ENCODE data around the gene KCNQ1. TPM values are rescaled to one million over a fixed set of nuclear protein-coding genes. Genes with fewer than 3 reads are reported as not detected.

KCNQ1 gene
- total RNA-seq, 1 experiment from 2014 or later = 2.3 TPM

DNA sequence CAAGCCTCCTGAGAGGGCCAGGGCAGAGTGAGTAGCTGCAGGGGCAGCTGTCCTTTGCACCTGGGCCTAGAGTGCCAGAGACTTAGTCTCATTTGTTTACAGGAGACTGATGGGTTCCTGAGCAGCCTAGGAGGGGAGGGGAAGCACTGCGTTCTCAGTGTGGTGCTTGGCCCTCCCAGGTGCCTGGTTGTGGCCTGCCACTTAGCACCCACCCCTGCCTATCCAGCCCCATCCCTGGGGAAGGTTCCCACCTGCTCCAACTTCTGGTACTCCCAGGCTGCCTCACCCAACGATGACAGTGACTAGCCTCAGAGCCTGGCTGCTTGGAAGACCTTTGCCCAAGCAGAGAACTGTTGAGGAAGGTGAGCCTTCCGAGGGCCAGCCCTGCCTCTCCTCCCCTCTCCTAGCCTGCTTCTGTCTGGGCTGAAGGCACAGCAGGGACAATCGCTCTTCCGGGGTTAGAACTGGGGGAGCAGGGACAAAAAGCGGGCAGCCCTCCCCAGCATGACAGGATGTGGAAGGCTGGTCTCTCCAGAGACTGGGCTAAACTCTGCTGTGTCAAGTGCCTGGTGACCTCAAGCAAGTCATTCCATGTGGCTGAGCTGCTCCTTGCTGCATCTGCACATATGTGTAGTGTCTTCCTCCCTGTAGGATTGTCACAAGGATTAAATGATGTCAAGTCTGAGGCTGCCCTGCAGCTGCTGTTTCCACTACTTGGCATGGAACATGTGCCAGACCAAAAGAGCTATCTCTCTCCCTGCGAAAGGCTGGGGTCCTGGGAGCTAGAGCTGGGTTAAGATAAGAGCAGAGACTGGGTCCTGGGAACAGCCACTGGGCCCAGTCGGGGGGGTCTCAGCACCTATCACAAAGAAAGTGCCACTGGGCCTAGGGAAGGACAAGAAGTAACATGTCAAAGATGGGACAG is 245.1 kb downstream of the KCNQ1 start:
- H3K14ac ChIP-seq (ENCODE audit: insufficient read depth, low read length) = no peak overlapping the region
- TF ChIP-seq, protein P1, sequence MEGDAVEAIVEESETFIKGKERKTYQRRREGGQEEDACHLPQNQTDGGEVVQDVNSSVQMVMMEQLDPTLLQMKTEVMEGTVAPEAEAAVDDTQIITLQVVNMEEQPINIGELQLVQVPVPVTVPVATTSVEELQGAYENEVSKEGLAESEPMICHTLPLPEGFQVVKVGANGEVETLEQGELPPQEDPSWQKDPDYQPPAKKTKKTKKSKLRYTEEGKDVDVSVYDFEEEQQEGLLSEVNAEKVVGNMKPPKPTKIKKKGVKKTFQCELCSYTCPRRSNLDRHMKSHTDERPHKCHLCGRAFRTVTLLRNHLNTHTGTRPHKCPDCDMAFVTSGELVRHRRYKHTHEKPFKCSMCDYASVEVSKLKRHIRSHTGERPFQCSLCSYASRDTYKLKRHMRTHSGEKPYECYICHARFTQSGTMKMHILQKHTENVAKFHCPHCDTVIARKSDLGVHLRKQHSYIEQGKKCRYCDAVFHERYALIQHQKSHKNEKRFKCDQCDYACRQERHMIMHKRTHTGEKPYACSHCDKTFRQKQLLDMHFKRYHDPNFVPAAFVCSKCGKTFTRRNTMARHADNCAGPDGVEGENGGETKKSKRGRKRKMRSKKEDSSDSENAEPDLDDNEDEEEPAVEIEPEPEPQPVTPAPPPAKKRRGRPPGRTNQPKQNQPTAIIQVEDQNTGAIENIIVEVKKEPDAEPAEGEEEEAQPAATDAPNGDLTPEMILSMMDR (conservative IDR thresholded peaks at IDR 0.05) = no peak
- H3K4ac ChIP-seq (ENCODE audit: low read depth, low read length) = no peak overlapping the region
- no peak overlapping the region for H2BK20ac ChIP-seq (ENCODE audit: low read depth, low read length, poor library complexity, severe bottlenecking)
- no peak overlapping the region for H2BK120ac ChIP-seq (ENCODE audit: low read depth, low read length, poor library complexity, severe bottlenecking)
- H3K27ac ChIP-seq (ENCODE audit: insufficient read length, low read depth, low read length) = no peak overlapping the region
- no peak overlapping the region for H2AK5ac ChIP-seq (ENCODE audit: insufficient read length, low read length)
- no peak for DNase-seq
- no peaks in the 10 kb centered on the region for H3K23me2 ChIP-seq (ENCODE audit: insufficient read length, low read depth, low read length, poor library complexity, severe bottlenecking)
- H3K27ac Mint-ChIP-seq = 0 out of 7 replicates have a peak overlapping the region, but pooled peaks of 1 of the 3 experiments have one; percentile 33
- no peaks in the 10 kb centered on the region for H3K9me3 Mint-ChIP-seq
- H2AFZ ChIP-seq (ENCODE audit: low read length) = no peak overlapping the region
- peaks cover 5 to 12% (median 9%) of the 10 kb centered on the region in 3 experiments for H3K36me3 Mint-ChIP-seq (ENCODE audit: insufficient read depth in 1 of 3, low read depth in 3 of 3)
- no peak overlapping the region for H3K18ac ChIP-seq (ENCODE audit: insufficient read length, low read depth, low read length)
- no peaks in the 10 kb centered on the region; the same call in 1 of the 2 replicates for H3K79me2 ChIP-seq (ENCODE audit: insufficient read depth, low read length)
- H3K4me2 ChIP-seq (ENCODE audit: insufficient read depth, insufficient read length, low read length) = no peak overlapping the region
- no peak overlapping the region for H3K9ac ChIP-seq (ENCODE audit: extremely low read depth, insufficient read length, low read length)
- H2BK12ac ChIP-seq (ENCODE audit: insufficient read length, low read depth, low read length) = no peak overlapping the region
- no peak overlapping the region for H3K23ac ChIP-seq (ENCODE audit: insufficient read length, low read depth, low read length)
- no peak overlapping the region for H3K56ac ChIP-seq (ENCODE audit: insufficient read length, low read depth, low read length)
- peaks cover 76 to 77% of the 10 kb centered on the region in 2 experiments for H3K4me1 Mint-ChIP-seq
- no peak overlapping the region for H4K91ac ChIP-seq (ENCODE audit: insufficient read length, low read depth, low read length)
- H3T11ph ChIP-seq (ENCODE audit: low read length) = no peak overlapping the region
- H4K5ac ChIP-seq (ENCODE audit: insufficient read length, low read depth, low read length) = no peak overlapping the region
- no peaks in the 10 kb centered on the region for H3K79me1 ChIP-seq (ENCODE audit: insufficient read depth, low read depth, low read length, poor library complexity, severe bottlenecking)
- H2BK5ac ChIP-seq (ENCODE audit: insufficient read length, low read length) = no peak overlapping the region
- H3K27me3 ChIP-seq (ENCODE audit: insufficient read depth, low read length) = no peaks in the 10 kb centered on the region
- WGBS (ENCODE audit: extremely low coverage, insufficient read length, low lambda C conversion rate) = no CpG with 5 or more reads among the region's 8 CpGs
- peak overlapping the region in 1 of 2 experiments; percentile 20; a peak in 3 of 5 replicates for H3K4me3 Mint-ChIP-seq
- no peak overlapping the region for H4K8ac ChIP-seq (replicated peaks; ENCODE audit: insufficient read length, low read depth, low read length)
- H3K27me3 Mint-ChIP-seq (ENCODE audit: low read depth) = peaks cover 16% of the 10 kb centered on the region
- H3K9me3 ChIP-seq (ENCODE audit: control insufficient read depth, low read depth, low read length) = no peaks in the 10 kb centered on the region
- H3K4me1 ChIP-seq (ENCODE audit: insufficient read depth, low read length) = peaks cover 41% of the 10 kb centered on the region
- no peaks in the 10 kb centered on the region for H4K20me1 ChIP-seq (ENCODE audit: control insufficient read depth, insufficient read depth, insufficient read length)
- H2BK15ac ChIP-seq (ENCODE audit: low read depth, low read length) = no peak overlapping the region

Measured in H9 (cell line).